Common myeloid progenitor, CD34-positive (primary cell): Measurements from ENCODE around the gene LRRC8E.

Experiments used
- CTCF ChIA-PET: fragments of 350-600 bp; sonication (Branson Sonifier 250); formaldehyde crosslinking; loops from one replicate; lab custom pipeline; 2021; ENCODE audit warnings: antibody characterized with exemption; lab: Charles Lee
- POLR2A ChIA-PET: fragments of 350-600 bp; sonication (Branson Sonifier 250); formaldehyde crosslinking; loops from one replicate; lab custom pipeline; 2021; ENCODE audit warnings: antibody characterized with exemption; lab: Charles Lee
- DNase-seq, 3 donors: peaks; one replicate each; pipeline versions ENCODE4 v3.0.0 to v3.0.0-alpha.2; 2013
- H3K27ac ChIP-seq, 2 experiments: 1 replicate in 1 of 2; 2 replicates in 1 of 2; pipeline ENCODE4 v1.7.0; 2013; ENCODE audit warnings: inconsistent platforms in 2 of 2, low read length in 2 of 2, mild to moderate bottlenecking in 2 of 2, low read depth in 1 of 2, moderate library complexity in 1 of 2; ENCODE audit not compliant: severe bottlenecking in 2 of 2, insufficient read depth in 1 of 2, poor library complexity in 1 of 2
- H3K27me3 ChIP-seq, 5 experiments: replicated peaks in 2 of 5; 1 replicate in 3 of 5; 2 replicates in 2 of 5; pipeline versions ENCODE4 v1.6.1 to v1.7.0; 2013; ENCODE audit warnings: low read length in 4 of 5, mild to moderate bottlenecking in 2 of 5, moderate library complexity in 2 of 5, inconsistent platforms in 1 of 5; ENCODE audit not compliant: insufficient read depth in 5 of 5, control insufficient read depth in 4 of 5
- H3K36me3 ChIP-seq, 4 experiments: 1 replicate in 2 of 4; 2 replicates in 2 of 4; pipeline versions ENCODE4 v1.6.1 to v1.7.0; 2013; ENCODE audit warnings: low read length in 3 of 4, control low read depth in 1 of 4, mild to moderate bottlenecking in 1 of 4; ENCODE audit not compliant: control insufficient read depth in 4 of 4, insufficient read depth in 4 of 4
- H3K4me1 ChIP-seq, 4 experiments: 1 replicate in 3 of 4; 2 replicates in 1 of 4; pipeline versions ENCODE4 v1.6.1 to v1.7.1; 2013; ENCODE audit warnings: low read length in 3 of 4, mild to moderate bottlenecking in 3 of 4, control low read depth in 1 of 4, inconsistent platforms in 1 of 4, moderate library complexity in 1 of 4; ENCODE audit not compliant: control insufficient read depth in 4 of 4, insufficient read depth in 4 of 4; ENCODE audit errors: control extremely low read depth in 1 of 4
- H3K4me3 ChIP-seq, 7 experiments: 1 replicate in 4 of 7; 2 replicates in 3 of 7; pipeline versions ENCODE4 v1.5.1 to v1.7.0; 2013; ENCODE audit warnings: mild to moderate bottlenecking in 7 of 7, low read length in 6 of 7, moderate library complexity in 6 of 7, inconsistent platforms in 2 of 7, low read depth in 2 of 7, control low read depth in 1 of 7; ENCODE audit not compliant: insufficient read depth in 4 of 7, control insufficient read depth in 1 of 7; ENCODE audit errors: extremely low read depth in 1 of 7
- H3K9me3 ChIP-seq, 5 experiments: 1 replicate in 4 of 5; 2 replicates in 1 of 5; pipeline versions ENCODE4 v1.6.1 to v1.7.1; 2013; ENCODE audit warnings: low read length in 4 of 5, mild to moderate bottlenecking in 2 of 5, inconsistent platforms in 1 of 5, low read depth in 1 of 5, moderate library complexity in 1 of 5; ENCODE audit not compliant: control insufficient read depth in 4 of 5, insufficient read depth in 2 of 5; ENCODE audit errors: control extremely low read depth in 1 of 5
- WGBS: methylation state at CpG from one replicate; pipeline ENCODE4 v1.1.5; 2013; ENCODE audit not compliant: insufficient coverage; 5-methylcytosine and 5-hydroxymethylcytosine counted together

The LRRC8E gene

DNA sequence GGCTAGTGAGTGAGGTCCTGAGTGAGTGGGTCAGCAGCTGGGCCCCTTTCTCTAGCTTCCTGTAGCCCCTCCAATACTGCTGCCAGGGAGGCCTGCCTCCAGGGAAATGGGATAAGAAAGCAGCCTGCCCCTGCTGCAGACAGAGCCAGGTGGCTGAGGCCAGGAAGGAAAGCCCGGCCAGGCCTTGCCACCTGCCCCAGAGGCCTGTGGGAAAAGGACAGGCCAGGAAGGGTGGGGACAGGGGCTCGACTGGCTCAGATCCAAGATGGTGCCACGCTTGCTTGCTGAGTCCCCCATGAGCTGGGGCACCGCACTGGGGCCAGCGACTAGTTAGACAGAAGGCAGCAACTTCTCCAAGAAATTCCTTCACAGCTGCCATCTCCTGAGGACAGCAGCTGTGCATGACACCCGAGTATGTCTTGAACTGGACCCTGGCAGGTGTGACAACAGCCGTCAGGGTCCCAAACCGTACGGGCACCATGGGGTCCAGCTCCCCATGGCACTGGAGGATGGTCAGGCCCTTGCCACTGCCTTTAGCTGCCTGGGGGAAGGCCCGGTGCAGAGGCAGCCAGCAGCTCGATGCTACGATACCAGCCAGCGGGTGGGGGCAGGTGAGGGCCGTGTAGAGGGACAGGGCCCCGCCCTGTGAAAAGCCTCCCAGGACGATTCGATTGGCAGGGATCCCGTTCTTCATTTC is 9.1 kb upstream of the LRRC8E start:
- DNase-seq: no peak
- peaks cover 0 to 19% (median 7%) of the 10 kb centered on the region in 5 experiments for H3K27me3 ChIP-seq
- no peaks in the 10 kb centered on the region for H3K36me3 ChIP-seq
- ChIA-PET CTCF (interaction anchor here (1.7 kb wide), 1 partner anchor 10 kb away, joined by 6 read pairs; no protein-coding TSS in a partner anchor), POLR2A (no interaction called here)
- H3K4me1 ChIP-seq: peaks cover 0 to 11% (median 10%) of the 10 kb centered on the region in 4 experiments
- H3K27ac ChIP-seq: peak overlapping the region in 1 of 2 experiments; percentile 14
- H3K9me3 ChIP-seq: peaks cover 0 to 1% (median 0%) of the 10 kb centered on the region in 5 experiments
- H3K4me3 ChIP-seq: no peak overlapping the region
- 90% methylated on average over 14 of the region's 18 CpGs for WGBS

DNA sequence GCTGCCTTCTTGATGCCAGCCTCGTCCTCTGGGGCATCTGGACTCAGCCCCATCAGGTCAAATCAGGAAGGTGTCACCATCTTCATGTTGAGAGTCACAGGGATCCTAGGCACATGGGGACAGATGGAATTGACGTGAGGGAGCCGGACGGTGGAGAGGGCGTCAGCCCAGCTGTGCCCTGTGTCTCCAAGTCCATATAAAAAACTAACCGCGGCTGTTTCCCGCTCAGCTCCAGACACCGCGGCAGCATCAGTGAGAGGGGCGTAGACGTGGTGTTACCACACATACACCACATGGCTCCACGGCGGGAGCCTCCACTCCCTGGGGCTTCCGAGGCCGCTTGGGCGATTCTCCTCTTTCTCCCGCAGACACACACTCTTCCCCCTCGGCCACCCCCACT is 8.5 kb upstream of the LRRC8E start:
- peaks cover 0 to 1% (median 0%) of the 10 kb centered on the region in 5 experiments for H3K9me3 ChIP-seq
- H3K27me3 ChIP-seq: peaks cover 0 to 13% (median 2%) of the 10 kb centered on the region in 5 experiments
- 96% methylated on average over 3 of the region's 19 CpGs for WGBS
- H3K27ac ChIP-seq: no peak overlapping the region
- ChIA-PET POLR2A (no interaction called here), CTCF (interaction anchor here (1.7 kb wide), 1 partner anchor 10 kb away, joined by 6 read pairs; no protein-coding TSS in a partner anchor)
- peak in 2 of 3 donors; percentile 40 to 63 for DNase-seq
- peaks cover 0 to 5% (median 4%) of the 10 kb centered on the region in 4 experiments for H3K4me1 ChIP-seq
- no peak overlapping the region for H3K4me3 ChIP-seq
- no peaks in the 10 kb centered on the region for H3K36me3 ChIP-seq

GRCh38 chr19:7881910-7882309 is 6.4 kb upstream of the LRRC8E start:
- peaks cover 0 to 3% (median 0%) of the 10 kb centered on the region in 4 experiments for H3K4me1 ChIP-seq
- peaks cover 0 to 1% (median 0%) of the 10 kb centered on the region in 5 experiments for H3K27me3 ChIP-seq
- POLR2A ChIA-PET: no interaction called here
- CTCF ChIA-PET: no interaction called here
- no peaks in the 10 kb centered on the region for H3K36me3 ChIP-seq
- 89% methylated on average over 3 of the region's 3 CpGs for WGBS
- H3K4me3 ChIP-seq: no peak overlapping the region
- H3K9me3 ChIP-seq: peaks cover 0 to 1% (median 0%) of the 10 kb centered on the region in 5 experiments
- no peak overlapping the region for H3K27ac ChIP-seq
- DNase-seq: no peak

GRCh38 chr19:7883105-7883504 is 5.2 kb upstream of the LRRC8E start:
- no peak overlapping the region for H3K27ac ChIP-seq
- DNase-seq: no peak
- WGBS: 77% methylated on average over 2 of the region's 4 CpGs
- no peak overlapping the region for H3K4me3 ChIP-seq
- ChIA-PET POLR2A (interaction anchor here (0.6 kb wide), 1 partner anchor 158 kb away, joined by 3 read pairs; no protein-coding TSS in a partner anchor), CTCF (interaction anchor here (1.3 to 1.8 kb wide), 2 partner anchors 15 to 17 kb away, joined by 3 to 5 read pairs; no protein-coding TSS in a partner anchor)
- peaks cover 0 to 6% (median 0%) of the 10 kb centered on the region in 5 experiments for H3K27me3 ChIP-seq
- peaks cover 0 to 5% (median 2%) of the 10 kb centered on the region in 4 experiments for H3K4me1 ChIP-seq
- peaks cover 0 to 1% (median 0%) of the 10 kb centered on the region in 5 experiments for H3K9me3 ChIP-seq
- no peaks in the 10 kb centered on the region for H3K36me3 ChIP-seq

- WGBS: 100% methylated on average over 1 of the region's 2 CpGs
- DNase-seq: no peak
- CTCF ChIA-PET: interaction anchor here (0.7 to 1.8 kb wide), 3 partner anchors 8 to 16 kb away, joined by 3 to 5 read pairs (median 3); no protein-coding TSS in a partner anchor
- no peak overlapping the region for H3K4me3 ChIP-seq
- POLR2A ChIA-PET: no interaction called here
- H3K27me3 ChIP-seq: peaks cover 0 to 13% (median 5%) of the 10 kb centered on the region in 5 experiments
- H3K4me1 ChIP-seq: peaks cover 0 to 12% (median 9%) of the 10 kb centered on the region in 4 experiments
- H3K9me3 ChIP-seq: peaks cover 0 to 1% (median 0%) of the 10 kb centered on the region in 5 experiments
- H3K36me3 ChIP-seq: no peaks in the 10 kb centered on the region
- no peak overlapping the region for H3K27ac ChIP-seq
Observed at GRCh38 chr19:7883796-7884570, 4.3 kb upstream of the LRRC8E start.

- peaks cover 0 to 21% (median 8%) of the 10 kb centered on the region in 5 experiments for H3K27me3 ChIP-seq
- DNase-seq: no peak
- H3K27ac ChIP-seq: no peak overlapping the region
- no peak overlapping the region for H3K4me3 ChIP-seq
- 96% methylated on average over 5 of the region's 8 CpGs for WGBS
- ChIA-PET POLR2A (no interaction called here), CTCF (no interaction called here)
- H3K4me1 ChIP-seq: peaks cover 0 to 12% (median 9%) of the 10 kb centered on the region in 4 experiments
- no peaks in the 10 kb centered on the region for H3K36me3 ChIP-seq
- peaks cover 0 to 1% (median 0%) of the 10 kb centered on the region in 5 experiments for H3K9me3 ChIP-seq
Observed at GRCh38 chr19:7885818-7886217, 2.5 kb upstream of the LRRC8E start.
